A172 (cell line): Measurements from ENCODE around the gene DNAJC12. TPM values are rescaled to one million over a fixed set of nuclear protein-coding genes. Genes with fewer than 3 reads are reported as not detected.
A peak's percentile ranks its signal among the peaks of the same experiment; 100 is the strongest.
"Not testable (repeated sequence)": the region's sequence is repeated elsewhere in the genome, so short reads cannot be mapped to it uniquely, and the experiment has no call there.

ENCODE experiments used
- DNase-seq: peaks from one replicate; pipeline ENCODE4 v3.0.0-alpha.2; 2015; ENCODE audit warnings: low spot score
- total RNA-seq: library from RNA; depleted of rRNA; stranded (reverse); fragments of >200 nt; shearing (Covaris generic); gene quantifications from 2 replicates; pipeline ENCODE4 v1.2.3, GENCODE V29; 2014

Gene DNAJC12
- total RNA-seq, 1 experiment from 2014 or later, result 3.1 TPM

GRCh38 chr10:67839951-67840350 lies 2.0 kb upstream of the DNAJC12 start:
- DNase-seq, result peak; percentile 30

- not testable (repeated sequence) for DNase-seq
Measured at GRCh38 chr10:67839511-67839910, 1.5 kb upstream of the DNAJC12 start.

GRCh38 chr10:67836972-67837371 lies 1.0 kb downstream of the DNAJC12 start:
- DNase-seq, result no peak

- no peak for DNase-seq
Measured at GRCh38 chr10:67836488-67836887, 1.5 kb downstream of the DNAJC12 start.

- not testable (repeated sequence) for DNase-seq
Measured at GRCh38 chr10:67835541-67836394, 2.2 kb downstream of the DNAJC12 start.

GRCh38 chr10:67834375-67834774 lies 3.6 kb downstream of the DNAJC12 start:
- no peak for DNase-seq

GRCh38 chr10:67827811-67828210 lies 10.2 kb downstream of the DNAJC12 start:
- no peak for DNase-seq

- peak; percentile 75 for DNase-seq
Measured at GRCh38 chr10:67819768-67820204, 18.2 kb downstream of the DNAJC12 start.

GRCh38 chr10:67818323-67818722 lies 19.7 kb downstream of the DNAJC12 start:
- peak; percentile 27 for DNase-seq

- no peak for DNase-seq
Measured at GRCh38 chr10:67816719-67817118, 21.3 kb downstream of the DNAJC12 start.

GRCh38 chr10:67815571-67816059 lies 22.4 kb downstream of the DNAJC12 start:
- peak; percentile 82 for DNase-seq

GRCh38 chr10:67812007-67812406 lies 26.0 kb downstream of the DNAJC12 start:
- DNase-seq, result no peak

- DNase-seq, result no peak
Measured at GRCh38 chr10:67809107-67809506, 28.9 kb downstream of the DNAJC12 start.

- no peak for DNase-seq
Measured at GRCh38 chr10:67808704-67809103, 29.3 kb downstream of the DNAJC12 start.

- no peak for DNase-seq
Measured at GRCh38 chr10:67807855-67808456, 30.0 kb downstream of the DNAJC12 start.

GRCh38 chr10:67804395-67804678 lies 33.7 kb downstream of the DNAJC12 start:
- DNase-seq, result no peak

GRCh38 chr10:67803588-67804394 lies 34.2 kb downstream of the DNAJC12 start:
- no peak for DNase-seq

GRCh38 chr10:67802767-67803538 lies 35.0 kb downstream of the DNAJC12 start:
- DNase-seq, result no peak

- DNase-seq, result no peak
Measured at GRCh38 chr10:67801118-67801517, 36.9 kb downstream of the DNAJC12 start.

GRCh38 chr10:67794909-67795460 lies 43.0 kb downstream of the DNAJC12 start:
- no peak for DNase-seq

- DNase-seq, result no peak
Measured at GRCh38 chr10:67794256-67794655, 43.7 kb downstream of the DNAJC12 start.
